Measurements from ENCODE around the gene GSTM3.
"Not testable (repeated sequence)": the region's sequence is repeated elsewhere in the genome, so short reads cannot be mapped to it uniquely, and the experiment has no call there.

GSTM3 gene

DNA sequence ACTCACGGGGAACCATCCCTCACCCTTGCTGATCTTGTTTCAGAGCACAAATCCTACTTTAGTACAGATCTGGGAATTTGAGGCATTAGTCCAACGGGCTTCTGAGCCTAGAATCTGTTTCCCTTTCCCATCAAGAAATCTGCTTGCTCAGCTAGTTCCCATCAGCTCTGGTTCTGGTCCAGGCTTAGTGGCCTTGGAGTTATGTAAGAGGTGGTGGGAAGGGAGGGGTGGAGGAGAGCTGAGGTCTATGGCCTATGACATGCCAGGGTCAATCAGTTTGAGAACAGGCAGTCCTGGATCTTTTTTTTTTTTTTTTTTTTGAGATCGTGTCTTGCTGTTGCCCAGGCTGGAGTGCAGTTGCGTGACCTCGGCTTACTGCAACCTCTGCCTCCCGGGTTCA, 49.1 kb downstream of the GSTM3 start:
- DNase-seq (ENCODE audit: insufficient read length, low spot score) (no peak), FAIRE-seq (no peak)
- TF ChIP-seq, protein P1, sequence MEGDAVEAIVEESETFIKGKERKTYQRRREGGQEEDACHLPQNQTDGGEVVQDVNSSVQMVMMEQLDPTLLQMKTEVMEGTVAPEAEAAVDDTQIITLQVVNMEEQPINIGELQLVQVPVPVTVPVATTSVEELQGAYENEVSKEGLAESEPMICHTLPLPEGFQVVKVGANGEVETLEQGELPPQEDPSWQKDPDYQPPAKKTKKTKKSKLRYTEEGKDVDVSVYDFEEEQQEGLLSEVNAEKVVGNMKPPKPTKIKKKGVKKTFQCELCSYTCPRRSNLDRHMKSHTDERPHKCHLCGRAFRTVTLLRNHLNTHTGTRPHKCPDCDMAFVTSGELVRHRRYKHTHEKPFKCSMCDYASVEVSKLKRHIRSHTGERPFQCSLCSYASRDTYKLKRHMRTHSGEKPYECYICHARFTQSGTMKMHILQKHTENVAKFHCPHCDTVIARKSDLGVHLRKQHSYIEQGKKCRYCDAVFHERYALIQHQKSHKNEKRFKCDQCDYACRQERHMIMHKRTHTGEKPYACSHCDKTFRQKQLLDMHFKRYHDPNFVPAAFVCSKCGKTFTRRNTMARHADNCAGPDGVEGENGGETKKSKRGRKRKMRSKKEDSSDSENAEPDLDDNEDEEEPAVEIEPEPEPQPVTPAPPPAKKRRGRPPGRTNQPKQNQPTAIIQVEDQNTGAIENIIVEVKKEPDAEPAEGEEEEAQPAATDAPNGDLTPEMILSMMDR (IDR thresholded peaks at IDR 0.05; ENCODE audit: insufficient read depth, missing control alignments): no peak

DNA sequence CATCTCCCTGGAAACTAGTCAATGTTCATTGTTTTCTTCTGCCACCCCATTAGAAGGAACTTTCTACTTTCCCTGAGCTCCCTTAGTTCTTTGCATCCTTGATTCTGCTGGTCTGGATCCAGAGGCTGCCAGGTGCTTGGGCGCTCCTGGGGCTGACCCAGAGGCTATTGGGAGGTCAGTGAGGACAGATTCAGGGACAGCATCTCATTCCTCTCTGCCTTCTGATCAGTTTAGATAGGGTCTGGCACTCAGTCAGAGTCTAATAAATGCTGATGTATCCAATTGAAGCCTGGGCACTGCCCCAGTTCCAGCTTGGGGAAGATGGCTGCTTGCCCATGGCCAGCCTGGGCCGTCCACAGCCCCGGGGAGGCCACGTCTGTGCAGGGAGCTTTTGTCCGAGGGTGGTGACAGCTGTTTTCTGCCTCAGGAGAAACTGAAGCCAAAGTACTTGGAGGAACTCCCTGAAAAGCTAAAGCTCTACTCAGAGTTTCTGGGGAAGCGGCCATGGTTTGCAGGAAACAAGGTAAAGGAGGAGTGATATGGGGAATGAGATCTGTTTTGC, 50.9 kb downstream of the GSTM3 start:
- TF ChIP-seq, protein P1 (IDR thresholded peaks at IDR 0.05; ENCODE audit: insufficient read depth, missing control alignments): no peak
- no peak for DNase-seq (ENCODE audit: insufficient read length, low spot score)
- no peak for FAIRE-seq

DNA sequence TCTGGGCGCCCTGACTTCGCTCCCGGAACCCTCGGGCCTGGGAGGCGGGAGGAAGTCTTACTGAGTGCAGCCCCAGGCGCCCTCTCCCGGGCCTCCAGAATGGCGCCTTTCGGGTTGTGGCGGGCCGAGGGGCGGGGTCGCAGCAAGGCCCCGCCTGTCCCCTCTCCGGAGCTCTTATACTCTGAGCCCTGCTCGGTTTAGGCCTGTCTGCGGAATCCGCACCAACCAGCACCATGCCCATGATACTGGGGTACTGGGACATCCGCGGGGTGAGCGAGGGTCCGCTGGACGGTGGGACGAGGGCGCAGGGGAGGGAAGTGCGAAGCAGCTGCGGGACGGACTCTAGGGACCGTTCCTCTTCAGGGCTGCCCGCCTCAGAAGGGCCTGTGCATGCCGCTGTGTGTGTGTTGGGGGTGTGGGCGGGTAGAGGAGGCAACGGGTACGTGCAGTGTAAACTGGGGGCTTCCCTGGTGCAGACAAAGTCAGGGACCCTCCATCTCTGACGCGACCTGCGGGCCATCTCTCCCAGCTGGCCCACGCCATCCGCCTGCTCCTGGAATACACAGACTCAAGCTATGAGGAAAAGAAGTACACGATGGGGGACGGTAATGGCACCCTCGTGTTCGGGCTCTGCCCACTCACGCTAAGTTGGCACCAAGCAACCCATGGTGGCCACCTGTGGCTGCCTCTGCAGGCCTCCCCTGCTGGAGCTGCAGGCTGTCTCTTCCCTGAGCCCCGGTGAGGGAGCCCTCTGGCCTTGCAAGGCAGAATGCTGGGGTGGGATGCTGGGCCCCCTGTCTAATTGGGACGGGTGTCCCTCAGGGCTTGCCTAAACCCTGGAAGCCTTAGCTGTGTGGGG, 53.0 kb downstream of the GSTM3 start, which contains the start of gene GSTM1:
Gene GSTM1, plus strand, starts transcription at position 177 of the 859 bp plus-strand sequence. Its CDS starts 57 bp downstream, at position 234.
- TF ChIP-seq, protein P1 (IDR thresholded peaks at IDR 0.05; ENCODE audit: insufficient read depth, missing control alignments): no peak
- no peak for FAIRE-seq
- no peak for DNase-seq (ENCODE audit: insufficient read length, low spot score)

DNA sequence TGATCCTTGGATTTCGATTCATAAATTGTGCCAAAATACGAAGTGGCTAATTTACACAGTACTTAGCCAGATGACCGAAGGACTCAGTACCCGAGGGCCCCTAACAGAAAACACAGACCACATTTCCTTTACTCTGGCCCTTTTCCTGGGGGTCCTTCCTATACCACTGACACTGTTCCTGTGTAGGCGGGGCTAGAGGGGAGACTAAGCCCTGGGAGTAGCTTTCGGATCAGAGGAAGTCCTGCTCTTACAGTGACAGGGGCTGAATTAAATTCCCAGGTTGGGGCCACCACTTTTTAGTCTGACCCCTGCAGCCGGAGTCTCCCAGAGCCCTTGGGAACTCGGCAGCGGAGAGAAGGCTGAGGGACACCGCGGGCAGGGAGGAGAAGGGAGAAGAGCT, 53.7 kb downstream of the GSTM3 start:
- DNase-seq (ENCODE audit: insufficient read length, low spot score); FAIRE-seq: not testable (repeated sequence)

DNA sequence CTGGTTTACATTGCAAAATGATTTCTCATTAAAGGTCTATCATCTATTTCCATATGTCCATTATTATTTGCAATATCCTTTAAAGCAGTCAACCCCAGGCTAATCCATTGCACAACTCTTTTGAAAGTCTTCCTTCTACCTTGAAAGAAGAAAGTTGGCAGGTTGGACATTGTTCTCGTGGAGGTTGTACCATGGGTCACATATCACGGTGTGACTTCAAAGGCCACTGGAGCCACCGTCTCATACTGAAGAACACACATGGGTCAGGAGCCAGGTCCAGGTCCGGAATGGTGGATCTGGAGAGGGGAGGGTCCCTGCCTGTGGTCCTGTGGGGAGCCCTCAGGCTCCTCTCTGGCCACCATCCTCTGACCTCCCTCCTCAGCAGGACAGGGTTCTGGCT, 54.9 kb downstream of the GSTM3 start:
- not testable (repeated sequence) for DNase-seq (ENCODE audit: insufficient read length, low spot score); FAIRE-seq

DNA sequence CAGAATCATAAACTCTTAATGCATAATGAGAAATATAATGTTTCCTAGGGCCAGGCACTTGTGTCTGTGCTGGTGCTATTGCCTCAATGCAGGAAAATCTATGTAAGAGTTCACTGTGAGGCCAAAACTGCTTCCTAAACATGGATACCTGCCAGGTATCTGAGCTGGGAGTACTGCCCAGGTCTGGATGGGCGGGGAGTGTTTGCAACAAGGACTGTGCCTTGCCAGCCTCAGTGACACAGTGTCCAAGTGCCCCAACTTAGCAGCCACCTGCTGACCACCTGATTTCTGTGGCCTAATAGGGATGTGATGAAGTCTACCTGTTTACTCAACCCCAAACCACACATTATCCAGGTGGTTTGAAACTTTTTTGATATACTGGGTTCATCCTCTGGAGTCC, 55.4 kb downstream of the GSTM3 start:
- not testable (repeated sequence) for FAIRE-seq; DNase-seq (ENCODE audit: insufficient read length, low spot score)

DNA sequence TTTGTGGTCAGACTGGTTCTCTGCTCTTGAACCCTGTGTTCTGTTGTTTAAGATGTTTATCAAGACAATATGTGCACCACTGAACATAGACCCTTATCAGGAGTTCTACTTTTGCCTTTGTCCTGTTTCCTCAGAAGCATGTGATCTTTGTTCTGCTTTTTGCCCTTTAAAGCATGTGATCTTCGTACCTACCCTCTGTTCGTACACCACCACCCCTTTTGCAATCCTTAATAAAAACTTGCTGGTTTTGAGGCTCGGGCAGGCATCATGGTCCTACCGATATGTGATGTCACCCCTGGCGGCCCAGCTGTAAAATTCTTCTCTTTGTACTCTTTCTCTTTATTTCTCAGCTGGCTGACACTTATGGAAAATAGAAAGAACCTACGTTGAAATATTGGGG, 56.1 kb downstream of the GSTM3 start:
- DNase-seq (ENCODE audit: insufficient read length, low spot score); FAIRE-seq: not testable (repeated sequence)
